Keratinocyte (primary cell): ENCODE results near the gene B4GALT3. TPM values are rescaled to one million over a fixed set of nuclear protein-coding genes. Genes with fewer than 3 reads are reported as not detected.

Experiments used
- DNase-seq: peaks from one replicate; pipeline ENCODE4 v3.0.0-alpha.2; 2011; ENCODE audit warnings: low read depth, missing footprints, low spot score
- FAIRE-seq: peaks from 2 replicates; lab custom pipeline; 2011; peaks lifted over from hg19 to GRCh38; lab: Jason Lieb, UNC
- H2AFZ ChIP-seq: 2 replicates; pipeline ENCODE4 v1.6.0; 2012; ENCODE audit warnings: low read length, control low read depth, inconsistent platforms; ENCODE audit not compliant: control insufficient read depth
- H3K27ac ChIP-seq: 2 replicates; pipeline ENCODE4 v1.5.1; 2011; ENCODE audit warnings: low read length; ENCODE audit not compliant: control insufficient read depth, insufficient read depth
- H3K27me3 ChIP-seq: 3 replicates; pipeline ENCODE4 v1.6.0; 2011; ENCODE audit warnings: low read length; ENCODE audit not compliant: control insufficient read depth, insufficient read depth; ENCODE audit errors: extremely low read depth
- H3K36me3 ChIP-seq, 2 experiments: 2 replicates in 1 of 2; 3 replicates in 1 of 2; pipeline ENCODE4 v1.5.1; 2011; ENCODE audit warnings: low read length in 2 of 2, mild to moderate bottlenecking in 1 of 2; ENCODE audit not compliant: control insufficient read depth in 2 of 2, insufficient read depth in 2 of 2; ENCODE audit errors: extremely low read depth in 1 of 2
- H3K4me1 ChIP-seq: 3 replicates; pipeline ENCODE4 v1.5.1; 2011; ENCODE audit warnings: low read length; ENCODE audit not compliant: control insufficient read depth, insufficient read depth; ENCODE audit errors: extremely low read depth
- H3K4me2 ChIP-seq: 3 replicates; pipeline ENCODE4 v1.6.0; 2011; ENCODE audit warnings: low read depth, low read length; ENCODE audit not compliant: control insufficient read depth, insufficient read depth; ENCODE audit errors: extremely low read depth
- H3K4me3 ChIP-seq, 3 experiments: fragments of 200-600 bp in 1 of 3; sonication (generic) in 1 of 3; 2 replicates in 2 of 3; 3 replicates in 1 of 3; pipeline ENCODE4 v1.5.1; 2011 to 2016; ENCODE audit warnings: low read length in 3 of 3, mild to moderate bottlenecking in 3 of 3, control low read depth in 2 of 3, inconsistent platforms in 1 of 3, low read depth in 1 of 3, mixed read lengths in 1 of 3, mixed run types in 1 of 3, moderate library complexity in 1 of 3; ENCODE audit not compliant: control insufficient read depth in 2 of 3, insufficient read depth in 2 of 3; ENCODE audit errors: extremely low read depth in 1 of 3
- H3K79me2 ChIP-seq: 2 replicates; pipeline ENCODE4 v1.6.0; 2012; ENCODE audit warnings: low read length; ENCODE audit not compliant: control insufficient read depth, insufficient read depth
- H3K9ac ChIP-seq: 3 replicates; pipeline ENCODE4 v1.6.0; 2011; ENCODE audit warnings: low read length; ENCODE audit not compliant: control insufficient read depth, insufficient read depth; ENCODE audit errors: extremely low read depth
- H3K9me1 ChIP-seq: 3 replicates; pipeline ENCODE4 v1.6.0; 2011; ENCODE audit warnings: low read length; ENCODE audit not compliant: control insufficient read depth, insufficient read depth; ENCODE audit errors: extremely low read depth
- H3K9me3 ChIP-seq: 2 replicates; pipeline ENCODE4 v1.5.1; 2012; ENCODE audit warnings: low read depth, low read length; ENCODE audit not compliant: control insufficient read depth
- H4K20me1 ChIP-seq: 3 replicates; pipeline ENCODE4 v1.6.0; 2011; ENCODE audit warnings: low read length; ENCODE audit not compliant: control insufficient read depth, insufficient read depth; ENCODE audit errors: extremely low read depth
- EZH2 ChIP-seq: IDR thresholded peaks from one replicate; pipeline ENCODE4 v1.6.1; 2012; ENCODE audit warnings: inconsistent platforms, mild to moderate bottlenecking, low read length, moderate library complexity
- dilution Hi-C: fragments of 300-500 bp; cut with MboI; formaldehyde crosslinking; loops from one replicate; pipeline ENCODE4 v1.7.0; 2020; ENCODE audit warnings: low sequenced_read_pairs; ENCODE audit not compliant: extremely low pct_ligation_motif_present
- polyA plus RNA-seq, 5 experiments: library from polyadenylated mRNA; depleted of rRNA in 3 of 5; stranded (reverse) in 3 of 5; stranded (forward) in 1 of 5; unstranded in 1 of 5; fragments of >200 nt; gene quantifications; 1 replicate in 1 of 5; 2 replicates in 3 of 5; 3 replicates in 1 of 5; pipeline versions ENCODE4 v1.2.1 to v1.2.3, GENCODE V29; 2011 to 2012; ENCODE audit warnings: missing spikeins in 2 of 5, low read depth in 1 of 5, low replicate concordance in 1 of 5
- TF ChIP-seq, protein P1 (sequence below), 3 experiments: IDR thresholded peaks in 1 of 3; conservative IDR thresholded peaks in 1 of 3; optimal IDR thresholded peaks in 1 of 3; 2 replicates in 2 of 3; 3 replicates in 1 of 3; pipeline versions ENCODE3 to v1.5.1; 2011; ENCODE audit warnings: low read length in 3 of 3, mild to moderate bottlenecking in 3 of 3, moderate library complexity in 2 of 3, control low read depth in 1 of 3, inconsistent platforms in 1 of 3; ENCODE audit not compliant: insufficient read depth in 2 of 3; ENCODE audit errors: extremely low read depth in 1 of 3

The B4GALT3 gene
- polyA plus RNA-seq, 1 donor (not counting 4 experiments of a cell fraction or from before 2014, with no cell fraction given), result 19.1 TPM

DNA sequence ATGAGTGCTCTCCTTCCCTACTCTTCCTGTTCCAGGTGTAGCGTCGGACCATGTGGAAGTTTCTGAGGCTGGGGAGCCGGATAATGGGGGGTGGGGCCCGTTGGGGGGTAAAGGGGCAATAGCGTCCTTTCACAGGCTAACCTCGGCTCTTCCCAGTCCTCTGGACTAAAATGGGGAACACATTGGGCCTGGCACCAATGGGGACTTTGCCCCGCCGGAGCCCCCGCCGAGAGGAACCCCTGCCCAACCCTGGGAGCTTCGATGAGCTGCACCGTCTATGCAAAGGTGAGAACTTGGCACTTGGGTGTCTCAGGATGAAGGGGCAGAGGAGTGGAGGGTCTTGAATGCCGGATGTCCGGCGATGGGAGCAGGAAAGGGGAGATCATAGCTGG, 49.0 kb upstream of the B4GALT3 start:
- Histone ChIP-seq H3K9me3 (no peaks in the 10 kb centered on the region), H3K4me3 (peak overlapping the region; percentile 88 to 97 (median 90)), H3K4me2 (peak overlapping the region; percentile 97), H3K79me2 (peaks cover 13% of the 10 kb centered on the region), H3K27me3 (no peaks in the 10 kb centered on the region), H3K27ac (peak overlapping the region; percentile 61), H3K4me1 (peaks cover 19% of the 10 kb centered on the region), H3K9ac (peak overlapping the region; percentile 84), H2AFZ (peak overlapping the region; percentile 95), H3K9me1 (no peaks in the 10 kb centered on the region), H4K20me1 (no peaks in the 10 kb centered on the region), H3K36me3 (peaks cover 12 to 17% of the 10 kb centered on the region in 2 experiments)
- TF ChIP-seq EZH2, result no peak
- TF ChIP-seq, protein P1, sequence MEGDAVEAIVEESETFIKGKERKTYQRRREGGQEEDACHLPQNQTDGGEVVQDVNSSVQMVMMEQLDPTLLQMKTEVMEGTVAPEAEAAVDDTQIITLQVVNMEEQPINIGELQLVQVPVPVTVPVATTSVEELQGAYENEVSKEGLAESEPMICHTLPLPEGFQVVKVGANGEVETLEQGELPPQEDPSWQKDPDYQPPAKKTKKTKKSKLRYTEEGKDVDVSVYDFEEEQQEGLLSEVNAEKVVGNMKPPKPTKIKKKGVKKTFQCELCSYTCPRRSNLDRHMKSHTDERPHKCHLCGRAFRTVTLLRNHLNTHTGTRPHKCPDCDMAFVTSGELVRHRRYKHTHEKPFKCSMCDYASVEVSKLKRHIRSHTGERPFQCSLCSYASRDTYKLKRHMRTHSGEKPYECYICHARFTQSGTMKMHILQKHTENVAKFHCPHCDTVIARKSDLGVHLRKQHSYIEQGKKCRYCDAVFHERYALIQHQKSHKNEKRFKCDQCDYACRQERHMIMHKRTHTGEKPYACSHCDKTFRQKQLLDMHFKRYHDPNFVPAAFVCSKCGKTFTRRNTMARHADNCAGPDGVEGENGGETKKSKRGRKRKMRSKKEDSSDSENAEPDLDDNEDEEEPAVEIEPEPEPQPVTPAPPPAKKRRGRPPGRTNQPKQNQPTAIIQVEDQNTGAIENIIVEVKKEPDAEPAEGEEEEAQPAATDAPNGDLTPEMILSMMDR (optimal IDR thresholded peaks at IDR 0.05 in 1 of 3, IDR thresholded peaks at IDR 0.05 in 1 of 3, conservative IDR thresholded peaks at IDR 0.05 in 1 of 3; ENCODE audit: extremely low read depth in 1 of 3, insufficient read depth in 2 of 3, low read length in 3 of 3), result no peak
- DNase-seq (no peak), FAIRE-seq (no peak)
- dilution Hi-C loops, result no loop called here

DNA sequence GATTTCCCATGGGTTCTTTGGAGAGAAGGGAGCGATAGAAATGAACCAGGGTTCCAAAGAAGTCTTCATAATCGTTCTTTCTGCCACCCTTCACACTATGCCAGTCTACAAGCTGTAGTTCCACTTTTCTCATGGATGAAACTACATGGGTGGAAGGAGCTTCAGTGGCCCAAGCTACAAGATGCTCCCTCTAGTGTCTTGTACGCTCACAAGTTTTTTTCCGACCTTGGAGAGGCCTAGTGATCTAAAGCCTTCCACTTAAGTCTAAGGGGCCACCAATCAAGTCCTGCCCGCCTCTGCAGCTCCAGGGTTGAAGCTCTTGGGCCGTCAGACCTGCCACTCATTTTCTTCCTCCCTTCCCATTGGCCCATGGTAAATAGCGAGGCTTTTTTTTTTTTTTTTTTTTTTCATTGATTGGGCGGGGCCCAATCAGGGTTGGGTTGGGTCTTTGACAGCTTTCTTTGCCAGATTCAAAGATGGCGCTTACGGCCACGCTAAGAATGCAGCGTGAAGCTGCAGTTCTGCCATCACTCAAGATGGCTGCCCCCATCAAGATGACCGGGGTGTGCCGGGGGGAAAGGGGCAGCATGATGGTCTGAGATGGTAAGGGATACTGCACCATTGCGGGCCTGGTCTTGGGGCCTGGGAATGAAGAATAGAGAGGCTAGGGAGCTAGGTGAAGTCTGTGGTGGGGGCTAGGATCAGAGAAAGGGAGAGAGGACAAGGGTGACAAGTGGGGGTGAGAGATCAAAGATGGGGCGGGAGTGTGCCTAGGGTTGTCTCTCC, 48.4 kb upstream of the B4GALT3 start, which contains the start of gene TOMM40L:
Gene TOMM40L, plus strand, starts transcription at position 527 of the 786 bp plus-strand sequence. CDS start 430 bp downstream, outside the sequence.
- peak within 1 kb of the TSS; percentile 61 for H3K27ac ChIP-seq
- peaks cover 13% of the 10 kb centered on the region for H3K79me2 ChIP-seq
- peaks cover 19% of the 10 kb centered on the region for H3K4me1 ChIP-seq
- dilution Hi-C loops, result no loop called here
- TF ChIP-seq, protein P1 (optimal IDR thresholded peaks at IDR 0.05 in 1 of 3, IDR thresholded peaks at IDR 0.05 in 1 of 3, conservative IDR thresholded peaks at IDR 0.05 in 1 of 3; ENCODE audit: extremely low read depth in 1 of 3, insufficient read depth in 2 of 3, low read length in 3 of 3), result peak; percentile 61 to 71 (median 63)
- TF ChIP-seq EZH2, result no peak
- H3K36me3 ChIP-seq, result peaks cover 12 to 17% of the 10 kb centered on the region in 2 experiments
- H3K9me3 ChIP-seq, result no peaks in the 10 kb centered on the region
- H3K9ac ChIP-seq, result peak within 1 kb of the TSS; percentile 84
- DNase-seq (peak; percentile 99), FAIRE-seq (peak; percentile 94)
- H4K20me1 ChIP-seq, result no peaks in the 10 kb centered on the region
- peak within 1 kb of the TSS; percentile 95 for H2AFZ ChIP-seq
- no peaks in the 10 kb centered on the region for H3K9me1 ChIP-seq
- H3K4me2 ChIP-seq, result peak within 1 kb of the TSS; percentile 97
- no peaks in the 10 kb centered on the region for H3K27me3 ChIP-seq
- H3K4me3 ChIP-seq, result peak within 1 kb of the TSS; percentile 88 to 97 (median 90)
